Activated CD4-positive, alpha-beta T cell treated with anti-CD3 and anti-CD28 coated beads, Interleukin-2, amount 50 U/mL, for 4 hours (primary cell): ENCODE data around the gene PDE8B.

Experiments
- DNase-seq, 2 experiments: peaks; one replicate each; pipeline ENCODE4 v3.0.0-alpha.2; 2020

PDE8B gene

DNA sequence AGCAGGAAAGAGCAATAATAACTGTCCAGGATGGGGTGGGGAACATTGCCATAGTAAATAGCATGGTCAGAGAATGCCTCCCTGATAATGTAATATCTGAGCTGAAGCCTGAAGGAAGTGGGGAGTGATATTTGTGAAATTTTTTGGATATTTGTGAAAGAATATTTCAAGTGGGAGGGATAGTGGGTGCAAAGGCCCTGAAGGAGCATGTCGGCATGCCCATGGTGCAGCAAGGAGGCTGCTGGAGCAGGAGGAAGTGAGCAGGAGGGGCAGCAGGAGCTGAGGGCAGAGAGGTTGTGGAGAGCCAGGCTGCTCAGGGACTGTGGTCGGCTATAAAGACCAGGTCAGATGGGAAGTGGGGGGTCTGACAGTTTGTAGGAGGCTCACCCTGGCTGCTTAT, 21.1 kb upstream of the PDE8B start:
- DNase-seq, result no peak

- DNase-seq, result no peak
Measured at GRCh38 chr5:77192441-77193050, 17.9 kb upstream of the PDE8B start.

- DNase-seq, result no peak
Measured at GRCh38 chr5:77194762-77195161, 15.7 kb upstream of the PDE8B start.

- DNase-seq, result no peak
Measured at GRCh38 chr5:77197840-77198554, 12.5 kb upstream of the PDE8B start.

DNA sequence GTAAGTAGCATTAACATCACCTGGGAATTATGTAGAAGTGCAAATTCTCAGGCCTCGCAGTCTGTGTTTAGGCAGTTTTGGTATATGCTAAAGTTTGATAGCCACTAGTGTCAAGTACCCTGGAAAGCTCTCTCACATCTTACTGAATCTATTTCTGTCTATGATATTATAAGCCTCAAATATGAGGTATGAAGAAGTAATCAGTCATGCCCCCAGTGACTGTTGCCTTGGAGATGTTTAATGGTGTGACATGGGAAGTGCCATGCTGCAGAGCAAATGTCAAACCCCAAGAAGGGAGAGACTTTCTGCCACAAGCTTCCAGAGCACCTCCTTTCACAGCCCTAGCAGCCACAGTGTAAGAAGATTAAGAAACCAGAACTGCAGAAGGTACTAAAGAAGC, 9.8 kb upstream of the PDE8B start:
- DNase-seq, result no peak

DNA sequence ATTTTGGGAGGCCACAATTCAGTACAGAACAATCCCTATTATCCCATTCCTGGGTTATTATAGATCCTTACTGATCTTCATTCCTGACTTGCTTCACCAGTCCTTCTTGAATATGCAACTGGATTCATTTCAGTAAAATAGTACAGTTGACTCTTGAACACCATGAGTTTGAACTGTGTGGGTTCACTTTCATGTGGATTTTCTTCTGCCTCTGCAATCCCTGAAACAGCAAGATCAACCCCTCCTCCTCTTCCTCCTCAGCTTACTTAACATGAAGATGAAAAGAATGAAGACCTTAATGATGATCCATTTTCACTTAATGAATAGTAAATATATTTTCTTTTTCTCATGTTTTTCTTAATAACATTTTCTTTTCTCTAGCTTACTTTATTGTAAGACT, 8.3 kb upstream of the PDE8B start:
- DNase-seq, result no peak

DNA sequence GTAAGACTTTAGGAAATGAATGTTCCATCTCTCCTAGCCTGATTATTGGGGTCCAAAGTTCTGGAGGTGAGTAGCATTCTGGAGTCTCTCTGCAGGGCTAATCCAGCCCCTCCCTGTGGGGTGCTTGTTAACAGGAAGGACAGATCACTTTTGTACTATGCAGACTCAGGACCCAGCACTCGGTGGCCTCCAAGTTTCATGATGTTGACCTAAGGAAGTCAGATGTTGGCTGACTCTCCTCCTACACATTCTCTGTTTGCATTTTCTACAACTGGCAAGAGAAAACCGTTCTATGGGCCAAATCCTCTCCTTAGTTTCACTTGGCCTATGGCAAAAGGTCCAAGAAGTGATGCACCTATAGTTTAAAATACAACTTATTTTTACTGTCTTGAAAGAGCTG, 5.5 kb upstream of the PDE8B start:
- DNase-seq, result no peak

DNA sequence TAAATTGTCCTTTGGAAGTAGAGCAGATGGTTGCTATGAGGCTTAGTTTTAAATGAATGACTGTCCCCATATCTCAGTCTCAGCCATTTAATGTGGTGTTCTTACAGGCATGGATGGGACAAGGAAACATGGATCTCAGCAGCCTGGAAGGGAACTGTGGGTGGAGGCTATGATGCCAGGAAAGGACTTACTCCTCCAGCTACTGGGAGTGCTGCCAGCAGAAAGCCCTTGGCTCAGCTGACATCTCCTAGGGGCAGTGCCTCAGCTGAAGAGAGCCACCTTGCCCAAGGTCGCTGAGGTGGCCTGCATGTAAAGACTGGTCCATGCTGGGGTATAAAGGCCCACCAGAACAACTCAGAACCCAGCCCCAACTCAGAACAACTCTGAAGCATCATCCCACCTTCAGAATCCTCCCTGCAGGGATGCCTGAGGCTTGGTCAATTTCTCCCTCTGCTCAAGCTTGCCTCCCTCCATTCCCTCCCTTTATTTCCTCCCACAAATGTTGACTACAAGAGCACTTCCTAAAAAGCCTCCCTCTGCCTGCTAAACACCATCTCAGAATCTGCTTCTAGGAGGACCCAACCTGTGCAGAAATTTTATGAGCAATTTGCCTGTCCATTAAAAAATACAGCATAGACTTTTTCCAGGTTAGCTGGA, 1.8 kb upstream of the PDE8B start:
- DNase-seq, result no peak

- DNase-seq, result no peak
Measured at GRCh38 chr5:77209495-77210090, 887 bp upstream of the PDE8B start.

DNA sequence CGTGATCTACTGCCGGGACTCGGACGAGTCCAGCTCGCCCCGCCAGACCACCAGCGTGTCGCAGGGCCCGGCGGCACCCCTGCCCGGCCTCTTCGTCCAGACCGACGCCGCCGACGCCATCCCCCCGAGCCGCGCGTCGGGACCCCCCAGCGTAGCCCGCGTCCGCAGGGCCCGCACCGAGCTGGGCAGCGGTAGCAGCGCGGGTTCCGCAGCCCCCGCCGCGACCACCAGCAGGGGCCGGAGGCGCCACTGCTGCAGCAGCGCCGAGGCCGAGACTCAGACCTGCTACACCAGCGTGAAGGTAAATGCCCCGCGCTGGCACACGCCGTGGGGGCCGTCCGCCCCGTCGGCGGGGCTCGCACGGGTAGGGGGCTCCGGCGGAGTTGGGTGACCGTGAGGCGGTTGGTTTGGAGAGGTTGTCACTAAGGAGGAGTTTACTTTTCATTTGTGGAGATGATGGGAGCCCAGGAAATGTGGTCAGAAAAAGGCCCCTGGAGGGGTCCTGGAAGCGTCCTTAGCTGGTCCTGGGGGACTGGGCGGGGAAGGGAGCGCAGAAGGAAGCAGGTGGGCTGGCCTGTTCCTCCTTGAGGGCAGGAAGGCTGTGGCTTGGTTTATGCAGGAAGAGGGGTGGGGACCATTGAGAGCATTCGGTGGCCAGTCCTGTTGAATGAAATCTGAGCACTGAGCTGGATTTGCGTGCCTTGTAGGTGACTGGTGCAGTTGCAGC, 647 bp downstream of the PDE8B start:
- no peak for DNase-seq

DNA sequence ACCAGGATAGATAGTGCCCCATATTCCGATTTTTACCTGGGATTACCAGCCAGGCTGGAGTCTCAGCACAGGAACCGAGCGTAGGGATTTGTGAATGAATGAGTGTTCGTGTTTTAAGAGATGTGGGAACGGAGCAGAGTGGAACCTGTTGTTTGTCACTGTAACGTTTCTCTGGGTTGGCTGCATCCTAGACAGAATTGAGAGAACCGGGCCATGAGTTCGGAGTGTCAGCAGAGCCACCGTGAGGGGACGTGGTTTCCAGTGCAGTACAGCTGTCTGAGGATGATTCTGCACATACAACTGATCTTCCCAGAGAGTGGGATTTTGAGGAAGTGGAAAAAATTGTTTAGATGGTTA, 1.2 kb downstream of the PDE8B start:
- no peak for DNase-seq

GRCh38 chr5:77213601-77214000, 3.1 kb downstream of the PDE8B start:
- DNase-seq, result no peak

- DNase-seq, result no peak
Measured at GRCh38 chr5:77214151-77214550, 3.7 kb downstream of the PDE8B start.

DNA sequence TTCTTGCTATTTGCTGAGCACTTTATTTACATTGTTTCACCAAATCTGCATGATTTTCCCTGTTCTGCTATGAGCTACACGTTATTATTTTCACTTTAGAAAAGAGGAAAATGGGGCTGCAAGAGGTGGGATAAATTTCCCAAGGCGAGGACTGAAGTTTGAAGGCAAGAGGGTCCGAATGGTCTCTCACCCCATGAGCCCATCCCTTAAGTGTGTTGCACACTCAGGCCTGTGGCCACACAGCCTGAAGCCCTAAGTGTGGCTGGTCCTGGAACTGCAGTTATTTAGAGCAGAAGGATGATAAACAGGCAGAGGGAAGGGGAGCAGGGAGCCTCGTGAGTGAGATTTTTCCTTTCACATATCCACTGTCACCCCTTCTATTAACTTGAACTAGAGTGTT, 7.8 kb downstream of the PDE8B start:
- no peak for DNase-seq

- no peak for DNase-seq
Measured at GRCh38 chr5:77221115-77221514, 10.6 kb downstream of the PDE8B start.

DNA sequence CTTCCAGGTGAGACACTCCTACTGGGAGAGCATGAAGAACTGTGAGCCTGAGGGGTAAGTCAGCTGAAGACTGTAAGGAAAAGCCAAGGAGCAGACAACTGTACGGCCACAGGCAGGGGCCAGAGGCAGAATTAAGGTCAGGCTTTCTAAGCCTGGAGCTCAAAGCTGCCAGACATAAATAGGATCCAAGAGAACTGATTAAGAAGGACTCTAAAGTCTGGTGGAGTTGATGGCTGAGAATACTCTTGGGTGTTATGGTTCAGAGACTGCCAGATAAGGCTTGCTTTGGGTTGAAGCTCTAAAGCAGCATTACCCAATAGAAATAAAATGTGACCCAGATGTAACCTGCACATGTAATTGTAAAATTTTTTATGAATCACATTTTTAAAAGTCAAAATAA, 12.2 kb downstream of the PDE8B start:
- no peak for DNase-seq

GRCh38 chr5:77223653-77224052, 13.2 kb downstream of the PDE8B start:
- no peak for DNase-seq

GRCh38 chr5:77224672-77225355, 14.3 kb downstream of the PDE8B start:
- no peak for DNase-seq

- no peak for DNase-seq
Measured at GRCh38 chr5:77225531-77225930, 15.1 kb downstream of the PDE8B start.

DNA sequence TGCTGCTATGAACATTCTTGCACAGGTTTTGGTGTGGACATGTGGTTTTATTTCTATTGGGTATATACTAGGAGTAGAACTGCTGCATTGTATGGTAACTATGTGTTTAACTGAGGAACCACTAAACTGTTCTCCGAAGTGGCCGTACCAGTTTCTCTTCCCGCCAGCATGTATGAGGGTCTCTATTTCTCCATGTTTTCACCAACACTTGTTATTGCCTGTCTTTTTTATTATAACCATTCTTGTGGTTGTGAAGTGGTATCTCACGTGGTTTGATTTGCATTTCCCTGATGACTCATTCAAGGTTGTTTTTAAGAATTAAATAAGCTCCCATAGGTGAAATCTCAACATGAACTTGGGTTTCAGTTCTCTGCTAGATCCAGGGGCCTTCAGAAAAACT, 19.4 kb downstream of the PDE8B start:
- no peak for DNase-seq

DNA sequence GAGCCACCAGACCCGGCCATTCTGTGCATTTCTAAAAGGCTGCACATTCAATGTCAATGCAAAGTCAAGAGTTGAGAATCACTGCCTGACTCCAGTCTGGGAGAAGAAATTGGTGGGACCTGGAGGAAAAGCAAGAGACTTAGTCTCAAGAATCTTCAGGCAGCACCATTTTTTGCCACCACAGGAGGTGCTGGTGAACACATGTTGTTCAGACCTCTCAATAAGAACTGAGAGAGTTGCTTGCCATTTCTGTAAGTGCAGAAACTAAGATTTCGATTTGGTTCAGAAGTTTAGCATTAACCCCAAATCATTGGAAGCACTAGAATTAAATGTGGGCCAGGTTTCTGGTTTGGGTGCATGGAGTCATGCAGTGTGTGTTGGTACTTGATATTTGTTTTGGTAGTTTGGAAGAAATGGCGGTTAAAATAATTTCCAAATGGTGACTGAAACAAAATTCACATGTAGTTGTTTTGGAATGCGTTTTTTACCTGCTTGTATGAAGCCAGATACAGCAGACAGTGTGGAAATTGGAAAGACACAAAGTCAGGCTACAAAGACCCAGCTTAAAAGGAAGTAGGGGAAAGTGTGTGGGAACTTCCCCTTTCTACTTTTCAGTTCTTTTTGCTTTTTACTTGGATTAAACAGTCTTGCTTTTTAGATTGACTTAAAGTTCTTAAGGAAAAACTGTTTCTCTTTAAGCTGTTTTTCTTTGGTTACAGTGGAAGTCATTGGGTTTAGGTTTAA, 20.4 kb downstream of the PDE8B start:
- DNase-seq, result no peak

DNA sequence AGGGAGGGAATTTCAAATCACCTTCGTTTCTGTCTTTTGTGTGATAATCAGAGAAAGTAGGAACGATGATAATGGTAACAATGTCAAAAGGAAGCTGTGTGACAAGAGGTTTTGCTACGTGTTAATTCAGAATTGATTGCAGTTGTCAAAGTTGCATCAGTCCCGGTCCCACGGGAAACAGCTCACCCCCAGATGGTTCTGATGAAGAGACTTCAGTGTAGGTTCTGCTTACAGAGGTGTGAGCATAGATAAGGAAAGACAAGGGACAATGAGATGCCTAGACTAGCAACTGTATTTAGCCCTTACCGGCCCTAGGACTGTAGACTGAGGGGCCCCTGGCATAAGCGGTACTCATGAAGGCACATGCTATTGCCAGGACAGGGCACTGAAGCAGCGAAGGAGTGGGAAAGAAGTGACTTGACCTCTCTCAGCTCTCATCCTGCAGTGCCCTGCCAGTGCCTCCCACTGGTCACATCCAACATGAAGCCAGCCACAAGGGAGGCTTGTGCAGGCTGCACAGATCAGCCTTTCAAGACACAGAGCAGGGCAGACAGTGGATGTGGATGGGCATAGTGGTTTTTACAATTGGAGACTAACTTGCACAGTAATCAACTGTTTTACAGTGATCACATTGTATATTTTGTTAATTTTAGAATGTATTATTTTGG, 21.1 kb downstream of the PDE8B start:
- DNase-seq, result no peak
